NCI-H446 treated with DMSO at 0.1 percent for 48 hours (cell line): ENCODE results near the gene RANBP1.
A peak's percentile ranks its signal among the peaks of the same experiment; 100 is the strongest.
"Not testable (repeated sequence)": the region's sequence is repeated elsewhere in the genome, so short reads cannot be mapped to it uniquely, and the experiment has no call there.

Experiments used
- DNase-seq: peaks from one replicate; lab custom pipeline; 2025; lab: John Stamatoyannopoulos, UW

The RANBP1 gene

GRCh38 chr22:20152464-20152890 lies 36.6 kb downstream of the RANBP1 start:
- DNase-seq: no peak

GRCh38 chr22:20153945-20154344 lies 38.0 kb downstream of the RANBP1 start:
- no peak for DNase-seq

GRCh38 chr22:20154602-20155187 lies 38.8 kb downstream of the RANBP1 start:
- no peak for DNase-seq

- peak; percentile 15 for DNase-seq
Observed at GRCh38 chr22:20155330-20156041, 39.6 kb downstream of the RANBP1 start.

GRCh38 chr22:20156042-20156389 lies 40.1 kb downstream of the RANBP1 start:
- DNase-seq: no peak

GRCh38 chr22:20156611-20157429 lies 40.9 kb downstream of the RANBP1 start:
- peak; percentile 31 for DNase-seq

- DNase-seq: no peak
Observed at GRCh38 chr22:20157430-20158183, 41.7 kb downstream of the RANBP1 start.

- DNase-seq: no peak
Observed at GRCh38 chr22:20158391-20159036, 42.6 kb downstream of the RANBP1 start.

GRCh38 chr22:20159076-20159475 lies 43.2 kb downstream of the RANBP1 start:
- no peak for DNase-seq

- DNase-seq: not testable (repeated sequence)
Observed at GRCh38 chr22:20159531-20159930, 43.6 kb downstream of the RANBP1 start.

GRCh38 chr22:20160041-20160440 lies 44.1 kb downstream of the RANBP1 start:
- DNase-seq: no peak

- no peak for DNase-seq
Observed at GRCh38 chr22:20164863-20165262, 49.0 kb downstream of the RANBP1 start.

GRCh38 chr22:20165421-20165820 lies 49.5 kb downstream of the RANBP1 start:
- no peak for DNase-seq

GRCh38 chr22:20165913-20166312 lies 50.0 kb downstream of the RANBP1 start:
- DNase-seq: no peak

- no peak for DNase-seq
Observed at GRCh38 chr22:20166703-20167102, 50.8 kb downstream of the RANBP1 start.

- DNase-seq: no peak
Observed at GRCh38 chr22:20167643-20168322, 51.9 kb downstream of the RANBP1 start.

GRCh38 chr22:20169253-20169822 lies 53.4 kb downstream of the RANBP1 start:
- DNase-seq: no peak

- no peak for DNase-seq
Observed at GRCh38 chr22:20170170-20170569, 54.3 kb downstream of the RANBP1 start.

- DNase-seq: no peak
Observed at GRCh38 chr22:20171288-20172140, 55.6 kb downstream of the RANBP1 start.

- no peak for DNase-seq
Observed at GRCh38 chr22:20172141-20172613, 56.3 kb downstream of the RANBP1 start.
